CD8-positive, alpha-beta memory T cell (primary cell): Measurements from ENCODE around the gene CYP2S1. TPM values are rescaled to one million over a fixed set of nuclear protein-coding genes. Genes with fewer than 3 reads are reported as not detected.
"Not testable (repeated sequence)": the region's sequence is repeated elsewhere in the genome, so short reads cannot be mapped to it uniquely, and the experiment has no call there.

Experiments used
- CTCF ChIA-PET: fragments of 350-600 bp; sonication (Branson Sonifier 250); formaldehyde crosslinking; loops from one replicate; lab custom pipeline; 2021; ENCODE audit warnings: antibody characterized with exemption; lab: Charles Lee
- POLR2A ChIA-PET: fragments of 350-600 bp; sonication (Branson Sonifier 250); formaldehyde crosslinking; loops from one replicate; lab custom pipeline; 2021; ENCODE audit warnings: antibody characterized with exemption; lab: Charles Lee
- DNase-seq, 5 donors: peaks; one replicate each; pipeline versions ENCODE4 v3.0.0 to v3.0.0-alpha.2; 2020 to 2022; ENCODE audit warnings: mixed read lengths in 1 of 5
- H3K27ac ChIP-seq: one replicate; pipeline ENCODE4 v1.7.0; 2013; ENCODE audit warnings: low read depth, mild to moderate bottlenecking, low read length, moderate library complexity
- H3K27me3 ChIP-seq: 2 replicates; pipeline ENCODE4 v1.7.0; 2013; ENCODE audit warnings: low read length, mild to moderate bottlenecking; ENCODE audit not compliant: insufficient read depth, poor library complexity, severe bottlenecking
- H3K36me3 ChIP-seq: 2 replicates; pipeline ENCODE4 v1.7.0; 2013; ENCODE audit warnings: mild to moderate bottlenecking, low read length, moderate library complexity; ENCODE audit not compliant: insufficient read depth
- H3K4me1 ChIP-seq: 2 replicates; pipeline ENCODE4 v1.7.0; 2013; ENCODE audit warnings: mild to moderate bottlenecking, low read length, moderate library complexity; ENCODE audit not compliant: insufficient read depth
- H3K4me3 ChIP-seq: 2 replicates; pipeline ENCODE4 v1.7.0; 2013; ENCODE audit warnings: mild to moderate bottlenecking, low read length
- H3K9me3 ChIP-seq: 2 replicates; pipeline ENCODE4 v1.7.0; 2013; ENCODE audit warnings: mild to moderate bottlenecking, low read length
- H3K27ac Mint-ChIP-seq, 8 donors: one replicate each; pipeline ENCODE4 v1.8.0; 2020 to 2021; ENCODE audit warnings: mixed read lengths in 8 of 8, mild to moderate bottlenecking in 6 of 8, inconsistent platforms in 3 of 8, moderate library complexity in 3 of 8
- H3K27me3 Mint-ChIP-seq, 2 donors: one replicate each; pipeline ENCODE4 v1.8.0; 2020 to 2021; ENCODE audit warnings: mixed read lengths in 2 of 2, mild to moderate bottlenecking in 1 of 2, moderate library complexity in 1 of 2
- H3K36me3 Mint-ChIP-seq, 3 donors: one replicate each; pipeline ENCODE4 v1.8.0; 2020 to 2021; ENCODE audit warnings: mixed read lengths in 3 of 3, inconsistent platforms in 1 of 3, mild to moderate bottlenecking in 1 of 3
- H3K4me1 Mint-ChIP-seq, 3 donors: one replicate each; pipeline ENCODE4 v1.8.0; 2020 to 2021; ENCODE audit warnings: mixed read lengths in 3 of 3, inconsistent platforms in 1 of 3, mild to moderate bottlenecking in 1 of 3
- H3K4me3 Mint-ChIP-seq, 7 donors: one replicate each; pipeline ENCODE4 v1.8.0; 2020 to 2021; ENCODE audit warnings: mixed read lengths in 7 of 7, mild to moderate bottlenecking in 6 of 7, moderate library complexity in 4 of 7, inconsistent platforms in 2 of 7
- H3K9me3 Mint-ChIP-seq, 5 donors: one replicate each; pipeline ENCODE4 v1.8.0; 2020 to 2022; ENCODE audit warnings: mixed read lengths in 5 of 5, mild to moderate bottlenecking in 3 of 5, moderate library complexity in 2 of 5, inconsistent platforms in 1 of 5
- polyA plus RNA-seq: library from polyadenylated mRNA; unstranded; fragments of 300-500 nt; fragmentation: Illumina TruSeq; gene quantifications from one replicate; pipeline ENCODE4 v1.2.3, GENCODE V29; 2021
- total RNA-seq, 2 experiments: library from RNA; stranded (reverse); gene quantifications; one replicate each; pipeline ENCODE4 v1.2.3, GENCODE V29; 2021

CYP2S1 gene, protein sequence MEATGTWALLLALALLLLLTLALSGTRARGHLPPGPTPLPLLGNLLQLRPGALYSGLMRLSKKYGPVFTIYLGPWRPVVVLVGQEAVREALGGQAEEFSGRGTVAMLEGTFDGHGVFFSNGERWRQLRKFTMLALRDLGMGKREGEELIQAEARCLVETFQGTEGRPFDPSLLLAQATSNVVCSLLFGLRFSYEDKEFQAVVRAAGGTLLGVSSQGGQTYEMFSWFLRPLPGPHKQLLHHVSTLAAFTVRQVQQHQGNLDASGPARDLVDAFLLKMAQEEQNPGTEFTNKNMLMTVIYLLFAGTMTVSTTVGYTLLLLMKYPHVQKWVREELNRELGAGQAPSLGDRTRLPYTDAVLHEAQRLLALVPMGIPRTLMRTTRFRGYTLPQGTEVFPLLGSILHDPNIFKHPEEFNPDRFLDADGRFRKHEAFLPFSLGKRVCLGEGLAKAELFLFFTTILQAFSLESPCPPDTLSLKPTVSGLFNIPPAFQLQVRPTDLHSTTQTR
- not detected for total RNA-seq
- not detected for polyA plus RNA-seq

DNA sequence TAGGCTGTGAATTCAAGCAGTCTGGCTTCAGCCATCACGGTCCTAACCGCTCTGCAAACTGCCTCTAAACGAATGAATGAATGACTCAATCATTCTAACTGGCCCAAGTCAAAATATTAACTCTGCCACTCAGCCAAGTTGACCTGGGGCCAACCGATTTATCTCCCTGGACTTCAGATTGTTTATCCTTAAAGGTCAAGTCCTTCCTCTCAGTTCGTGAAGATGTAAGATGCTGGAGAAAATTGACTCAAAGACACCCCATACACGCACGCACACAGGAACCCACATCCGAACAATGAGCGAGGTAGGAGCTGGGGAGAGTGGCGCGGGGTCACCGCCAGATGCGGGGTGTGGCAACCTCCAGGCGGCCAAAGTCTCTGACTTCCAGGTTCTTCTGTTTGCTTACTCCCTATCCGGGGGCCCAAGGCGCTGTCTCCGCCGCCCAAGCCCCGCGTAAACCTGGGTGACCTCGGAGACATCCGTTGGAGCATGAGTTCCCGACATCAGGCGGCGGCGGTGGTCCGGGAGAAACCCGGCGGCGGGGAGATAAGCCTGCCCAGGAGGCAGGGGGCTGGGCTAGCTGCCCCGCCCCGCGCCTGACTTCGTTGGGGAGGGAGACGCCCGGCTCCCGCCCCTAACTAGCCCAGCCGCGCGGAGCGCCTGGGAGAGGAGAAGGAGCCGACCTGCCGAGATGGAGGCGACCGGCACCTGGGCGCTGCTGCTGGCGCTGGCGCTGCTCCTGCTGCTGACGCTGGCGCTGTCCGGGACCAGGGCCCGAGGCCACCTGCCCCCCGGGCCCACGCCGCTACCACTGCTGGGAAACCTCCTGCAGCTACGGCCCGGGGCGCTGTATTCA, at the start of gene CYP2S1:
CYP2S1 (plus strand) TSS at position 646 of the 856 bp plus-strand sequence; CDS start at position 692, 46 bp downstream.
- H3K9me3 ChIP-seq = no peaks in the 10 kb centered on the region
- Mint-ChIP-seq H3K4me1 (peaks cover 5 to 13% (median 13%) of the 10 kb centered on the region in 3 donors), H3K27me3 (peaks cover 33 to 55% of the 10 kb centered on the region in 2 donors), H3K4me3 (peak within 1 kb of the TSS in 4 of 7 donors; percentile 1 to 23 (median 20)), H3K9me3 (peaks cover 0 to 3% (median 0%) of the 10 kb centered on the region in 5 donors), H3K36me3 (no peaks in the 10 kb centered on the region), H3K27ac (peak within 1 kb of the TSS in 1 of 8 donors; percentile 52)
- no peak within 1 kb of the TSS for H3K4me3 ChIP-seq
- H3K36me3 ChIP-seq = no peaks in the 10 kb centered on the region
- no peak within 1 kb of the TSS for H3K27ac ChIP-seq
- ChIA-PET CTCF (no interaction called here), POLR2A (interaction anchor here (0.7 kb wide), 1 partner anchor 70 kb away, joined by 3 read pairs; no protein-coding TSS in a partner anchor)
- H3K4me1 ChIP-seq = peaks cover 3% of the 10 kb centered on the region
- DNase-seq = no peak
- peaks cover 12% of the 10 kb centered on the region for H3K27me3 ChIP-seq

DNA sequence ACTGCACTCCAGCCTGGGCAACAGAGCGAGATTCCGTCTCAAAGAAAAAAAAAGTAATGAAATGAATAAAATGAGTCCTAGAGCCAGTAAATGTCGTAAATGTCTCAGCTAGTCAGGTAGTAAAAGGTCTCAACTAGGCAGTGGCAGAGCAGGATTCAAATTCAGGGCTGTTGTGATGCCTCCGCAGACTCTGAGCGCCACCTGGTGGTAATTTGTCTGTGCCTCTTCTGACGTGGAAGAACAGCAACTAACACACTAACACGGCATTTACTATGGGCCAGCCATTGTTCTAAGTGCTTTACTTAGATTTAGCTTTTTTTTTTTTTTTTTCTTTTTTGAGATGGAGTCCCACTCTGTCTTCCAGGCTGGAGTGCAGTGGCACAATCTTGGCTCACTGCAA, 48.6 kb upstream of the CYP2S1 start:
- no peak overlapping the region for H3K4me3 ChIP-seq
- H3K27ac ChIP-seq = no peak overlapping the region
- H3K27ac Mint-ChIP-seq = peak overlapping the region in 2 of 8 donors; percentile 43 to 66
- H3K4me3 Mint-ChIP-seq = no peak overlapping the region
- H3K4me1 ChIP-seq = no peaks in the 10 kb centered on the region
- H3K36me3 ChIP-seq = no peaks in the 10 kb centered on the region
- CTCF ChIA-PET = interaction anchor here (0.6 to 2.1 kb wide), 24 partner anchors 9 to 679 kb away, joined by 3 to 30 read pairs (median 3); partner anchors contain the start of gene BLVRB
- POLR2A ChIA-PET = interaction anchor here (0.9 kb wide), 1 partner anchor 482 kb away, joined by 3 read pairs; no protein-coding TSS in a partner anchor
- no peaks in the 10 kb centered on the region for H3K9me3 ChIP-seq
- peak; percentile 77 to 90 (median 82) for DNase-seq
- H3K36me3 Mint-ChIP-seq = no peaks in the 10 kb centered on the region
- H3K27me3 Mint-ChIP-seq = peaks cover 24 to 33% of the 10 kb centered on the region in 2 donors
- no peaks in the 10 kb centered on the region for H3K27me3 ChIP-seq
- peaks cover 0 to 3% (median 0%) of the 10 kb centered on the region in 3 donors for H3K4me1 Mint-ChIP-seq
- no peaks in the 10 kb centered on the region for H3K9me3 Mint-ChIP-seq

DNA sequence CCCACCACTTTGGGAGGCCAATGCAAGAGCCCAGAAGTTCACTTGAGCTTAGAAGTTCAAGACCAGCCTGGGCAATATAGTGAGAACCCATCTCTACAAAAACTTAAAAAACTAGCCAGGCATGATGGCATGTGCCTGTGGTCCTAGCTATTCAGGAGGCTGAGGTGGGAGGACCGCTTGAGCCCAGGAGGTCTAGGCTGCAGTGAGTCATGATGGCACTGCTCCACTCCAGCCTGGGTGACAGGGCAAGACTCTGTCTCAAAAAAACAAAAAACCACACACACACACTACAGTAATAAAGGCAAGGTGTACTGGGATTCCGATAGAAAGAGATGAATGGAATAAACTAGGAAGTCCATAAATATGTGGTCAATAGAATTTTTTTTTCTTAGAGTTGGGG, 43.2 kb upstream of the CYP2S1 start:
- Histone ChIP-seq H3K36me3 (no peaks in the 10 kb centered on the region), H3K27me3 (no peaks in the 10 kb centered on the region), H3K9me3 (no peaks in the 10 kb centered on the region), H3K4me3 (no peak overlapping the region), H3K4me1 (no peaks in the 10 kb centered on the region), H3K27ac (no peak overlapping the region)
- Mint-ChIP-seq H3K4me3 (no peak overlapping the region), H3K4me1 (no peaks in the 10 kb centered on the region), H3K9me3 (no peaks in the 10 kb centered on the region), H3K27ac (no peak overlapping the region), H3K27me3 (peaks cover 17 to 30% of the 10 kb centered on the region in 2 donors), H3K36me3 (no peaks in the 10 kb centered on the region)
- CTCF ChIA-PET = no interaction called here
- DNase-seq = no peak
- POLR2A ChIA-PET = no interaction called here

DNA sequence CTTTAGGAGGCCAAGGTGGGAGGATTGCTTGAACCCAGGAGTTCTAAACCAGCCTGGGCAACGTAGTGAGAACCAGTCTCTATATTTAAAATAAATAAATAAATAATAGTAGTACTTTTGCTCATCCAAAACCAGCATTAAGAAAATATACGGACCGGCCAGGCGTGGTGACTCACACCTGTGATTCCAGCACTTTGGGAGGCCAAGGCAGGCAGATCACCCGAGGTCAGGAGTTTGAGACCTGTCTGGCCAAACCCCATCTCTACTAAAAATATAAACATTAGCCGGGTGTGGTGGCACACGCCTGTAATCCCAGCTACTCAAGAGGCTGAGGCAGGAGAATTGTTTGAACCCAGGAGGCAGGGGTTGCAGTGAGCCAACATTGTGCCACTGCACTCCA, 42.0 kb upstream of the CYP2S1 start:
- H3K4me3 ChIP-seq, DNase-seq, POLR2A ChIA-PET, H3K36me3 Mint-ChIP-seq, H3K27me3 ChIP-seq, H3K4me3 Mint-ChIP-seq, H3K27ac Mint-ChIP-seq, H3K9me3 Mint-ChIP-seq, H3K27ac ChIP-seq, H3K36me3 ChIP-seq, H3K9me3 ChIP-seq, H3K4me1 Mint-ChIP-seq, H3K4me1 ChIP-seq: not testable (repeated sequence)
- peaks cover 15 to 24% of the 10 kb centered on the region in 2 donors for H3K27me3 Mint-ChIP-seq
- CTCF ChIA-PET = interaction anchor here (0.7 kb wide), 1 partner anchor 492 kb away, joined by 3 read pairs; no protein-coding TSS in a partner anchor

DNA sequence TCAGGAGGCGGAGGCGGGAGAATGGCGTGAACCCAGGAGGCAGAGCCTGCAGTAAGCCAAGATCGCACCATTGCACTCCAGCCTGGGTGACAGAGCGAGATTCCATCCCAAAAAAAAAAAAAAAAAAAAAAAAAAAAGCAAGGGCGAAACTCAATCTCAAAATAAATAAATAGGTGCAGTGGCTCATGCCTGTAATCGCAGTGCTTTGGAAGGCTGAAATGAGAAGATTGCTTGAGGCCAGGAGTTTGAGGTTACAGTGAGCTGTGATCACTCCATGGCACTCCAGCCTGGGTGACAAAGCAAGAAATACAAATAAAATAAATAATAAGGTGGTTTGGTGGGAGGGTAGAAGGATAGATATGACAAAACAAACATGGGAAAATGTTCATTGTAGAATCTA, 39.0 kb upstream of the CYP2S1 start:
- Mint-ChIP-seq H3K27me3 (peaks cover 0 to 9% of the 10 kb centered on the region in 2 donors), H3K27ac (no peak overlapping the region), H3K36me3 (no peaks in the 10 kb centered on the region), H3K4me1 (no peaks in the 10 kb centered on the region), H3K4me3 (no peak overlapping the region), H3K9me3 (peaks cover 0 to 3% (median 2%) of the 10 kb centered on the region in 5 donors)
- CTCF ChIA-PET = no interaction called here
- no peak overlapping the region for H3K27ac ChIP-seq
- no peaks in the 10 kb centered on the region for H3K9me3 ChIP-seq
- POLR2A ChIA-PET = no interaction called here
- no peaks in the 10 kb centered on the region for H3K27me3 ChIP-seq
- H3K4me3 ChIP-seq = no peak overlapping the region
- no peaks in the 10 kb centered on the region for H3K4me1 ChIP-seq
- DNase-seq = no peak
- no peaks in the 10 kb centered on the region for H3K36me3 ChIP-seq

DNA sequence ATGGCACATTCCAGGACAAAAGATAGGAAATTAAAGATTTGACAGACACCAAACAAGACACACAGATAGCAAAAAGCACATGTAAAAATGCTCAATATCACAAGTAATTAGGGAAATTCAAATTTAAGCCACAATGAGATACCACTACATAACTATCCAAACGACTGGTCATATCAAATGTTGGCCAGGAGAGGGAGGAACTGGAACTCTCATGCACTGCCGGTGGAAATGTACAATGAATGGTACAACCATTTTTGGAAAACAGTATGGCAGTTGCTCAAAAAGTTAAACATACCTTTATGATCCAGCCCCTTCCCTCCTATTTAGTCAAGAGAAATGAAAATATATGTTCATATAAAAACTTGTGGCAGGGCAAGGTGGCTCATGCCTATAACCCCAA, 36.8 kb upstream of the CYP2S1 start:
- H3K36me3 Mint-ChIP-seq = no peaks in the 10 kb centered on the region
- H3K4me3 ChIP-seq = no peak overlapping the region
- H3K4me3 Mint-ChIP-seq = no peak overlapping the region
- H3K4me1 Mint-ChIP-seq = no peaks in the 10 kb centered on the region
- H3K27me3 Mint-ChIP-seq = peaks cover 0 to 9% of the 10 kb centered on the region in 2 donors
- POLR2A ChIA-PET = no interaction called here
- no peak for DNase-seq
- H3K9me3 Mint-ChIP-seq = peaks cover 0 to 3% (median 2%) of the 10 kb centered on the region in 5 donors
- H3K9me3 ChIP-seq = no peaks in the 10 kb centered on the region
- H3K36me3 ChIP-seq = no peaks in the 10 kb centered on the region
- no peak overlapping the region for H3K27ac ChIP-seq
- H3K4me1 ChIP-seq = no peaks in the 10 kb centered on the region
- no peaks in the 10 kb centered on the region for H3K27me3 ChIP-seq
- no peak overlapping the region for H3K27ac Mint-ChIP-seq
- CTCF ChIA-PET = no interaction called here

DNA sequence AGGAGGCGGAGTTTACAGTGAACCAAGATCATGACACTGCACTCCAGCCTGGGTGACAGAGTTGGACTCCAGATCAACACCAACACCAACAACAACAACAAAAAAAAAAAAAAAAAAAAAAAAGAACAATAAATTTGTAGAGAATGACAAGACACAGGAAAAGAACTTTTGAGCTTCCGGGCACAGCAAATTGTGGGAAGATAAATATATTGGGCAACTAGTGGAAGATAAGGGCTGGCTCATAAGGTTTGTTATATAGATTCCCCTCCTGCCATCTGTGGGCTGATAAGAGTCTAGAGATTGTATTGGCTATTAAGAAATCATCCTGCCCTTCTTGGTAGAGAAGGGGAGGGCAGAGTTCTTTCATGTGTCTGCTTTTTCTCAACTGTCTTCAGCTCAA, 33.1 kb upstream of the CYP2S1 start:
- H3K9me3 Mint-ChIP-seq = peaks cover 0 to 3% (median 2%) of the 10 kb centered on the region in 5 donors
- ChIA-PET CTCF (no interaction called here), POLR2A (no interaction called here)

More for the DNA sequence above, 33.1 kb upstream of the CYP2S1 start:
- Histone ChIP-seq H3K27me3 (no peaks in the 10 kb centered on the region), H3K9me3 (no peaks in the 10 kb centered on the region), H3K4me1 (no peaks in the 10 kb centered on the region), H3K36me3 (no peaks in the 10 kb centered on the region), H3K27ac (no peak overlapping the region), H3K4me3 (no peak overlapping the region)
- Mint-ChIP-seq H3K36me3 (no peaks in the 10 kb centered on the region), H3K27me3 (peaks cover 0 to 5% of the 10 kb centered on the region in 2 donors), H3K27ac (no peak overlapping the region), H3K4me1 (no peaks in the 10 kb centered on the region), H3K4me3 (no peak overlapping the region)
- DNase-seq = no peak
